DOHH2 (cell line): ENCODE measurements around the gene SFRP2.

Experiments used
- H3F3A ChIP-seq: fragments of 200-600 bp; sonication (generic), shearing (Covaris generic); 2 replicates; pipeline ENCODE4 v1.6.0; 2016; ENCODE audit warnings: antibody characterized with exemption, mild to moderate bottlenecking; ENCODE audit not compliant: control insufficient read depth, insufficient read depth
- H3K27ac ChIP-seq: fragments of 200-600 bp; sonication (generic); 2 replicates; pipeline ENCODE4 v1.5.1; 2014; ENCODE audit warnings: low read depth, mild to moderate bottlenecking, low read length, moderate library complexity
- H3K27me3 ChIP-seq: fragments of 200-600 bp; sonication (generic); 2 replicates; pipeline ENCODE4 v1.6.1; 2014; ENCODE audit warnings: mild to moderate bottlenecking, low read length, mixed read lengths; ENCODE audit not compliant: control insufficient read depth
- H3K36me3 ChIP-seq: fragments of 200-600 bp; sonication (generic); 2 replicates; pipeline ENCODE4 v1.6.1; 2014; ENCODE audit warnings: mild to moderate bottlenecking, low read length, moderate library complexity, mixed read lengths; ENCODE audit not compliant: control insufficient read depth
- H3K4me1 ChIP-seq: fragments of 200-600 bp; sonication (generic); 2 replicates; pipeline ENCODE4 v1.6.1; 2014; ENCODE audit warnings: mild to moderate bottlenecking, low read length, mixed read lengths; ENCODE audit not compliant: control insufficient read depth
- H3K4me2 ChIP-seq: fragments of 200-600 bp; sonication (generic); 2 replicates; pipeline ENCODE4 v1.6.0; 2014; ENCODE audit warnings: mild to moderate bottlenecking, low read length, moderate library complexity
- H3K4me3 ChIP-seq: fragments of 200-600 bp; sonication (generic); 2 replicates; pipeline ENCODE4 v1.5.1; 2014; ENCODE audit warnings: mild to moderate bottlenecking, low read length, mixed read lengths
- H3K79me2 ChIP-seq: fragments of 200-600 bp; sonication (generic); 2 replicates; pipeline ENCODE4 v1.6.1; 2014; ENCODE audit warnings: mild to moderate bottlenecking, low read length, mixed read lengths; ENCODE audit not compliant: control insufficient read depth
- H3K9me2 ChIP-seq: fragments of 200-600 bp; sonication (generic); replicated peaks from 2 replicates; pipeline ENCODE4 v1.6.1; 2014; ENCODE audit warnings: mild to moderate bottlenecking, low read length, mixed read lengths; ENCODE audit not compliant: control insufficient read depth
- H3K9me3 ChIP-seq: fragments of 200-600 bp; sonication (generic); 2 replicates; pipeline ENCODE4 v1.6.1; 2014; ENCODE audit warnings: antibody characterized with exemption, low read length, mixed read lengths; ENCODE audit not compliant: control insufficient read depth, insufficient read depth
- H4K20me1 ChIP-seq: fragments of 200-600 bp; sonication (generic); 2 replicates; pipeline ENCODE4 v1.6.0; 2014; ENCODE audit warnings: low read depth, mild to moderate bottlenecking, antibody characterized with exemption, low read length, moderate library complexity; ENCODE audit not compliant: control insufficient read depth, insufficient read depth
- CTCF ChIP-seq: fragments of 200-600 bp; sonication (generic); IDR thresholded peaks from one replicate; pipeline ENCODE4 v1.5.1; 2014; ENCODE audit warnings: antibody characterized with exemption, mild to moderate bottlenecking, low read depth, low read length; ENCODE audit not compliant: poor library complexity, severe bottlenecking
- EZH2phosphoT487 ChIP-seq: fragments of 200-600 bp; sonication (generic); IDR thresholded peaks from 2 replicates; pipeline ENCODE4 v1.6.1; 2017; ENCODE audit warnings: borderline replicate concordance, mild to moderate bottlenecking, antibody characterized with exemption, low read length, moderate library complexity, mixed read lengths

Gene SFRP2

GRCh38 chr4:153765894-153766293 is 23.0 kb downstream of the SFRP2 start:
- Histone ChIP-seq H3K36me3 (no peaks in the 10 kb centered on the region), H3K9me3 (no peaks in the 10 kb centered on the region), H3K4me1 (no peaks in the 10 kb centered on the region), H3K79me2 (no peaks in the 10 kb centered on the region), H3K9me2 (no peaks in the 10 kb centered on the region), H3K27me3 (no peaks in the 10 kb centered on the region), H3K27ac (no peak overlapping the region), H3K4me2 (no peak overlapping the region), H3F3A (no peaks in the 10 kb centered on the region), H3K4me3 (no peak overlapping the region), H4K20me1 (no peaks in the 10 kb centered on the region)
- no peak for TF ChIP-seq EZH2phosphoT487
- TF ChIP-seq CTCF: no peak

- Histone ChIP-seq H3K27ac (no peak overlapping the region), H4K20me1 (no peaks in the 10 kb centered on the region), H3K4me1 (no peaks in the 10 kb centered on the region), H3K27me3 (no peaks in the 10 kb centered on the region), H3K4me3 (no peak overlapping the region), H3K79me2 (no peaks in the 10 kb centered on the region), H3F3A (no peaks in the 10 kb centered on the region), H3K9me2 (no peaks in the 10 kb centered on the region), H3K4me2 (no peak overlapping the region), H3K36me3 (no peaks in the 10 kb centered on the region), H3K9me3 (no peaks in the 10 kb centered on the region)
- TF ChIP-seq EZH2phosphoT487 (no peak), CTCF (no peak)
These were observed 24.1 kb downstream of the SFRP2 start for GRCh38 chr4:153764601-153765368.

GRCh38 chr4:153763404-153763803 is 25.5 kb downstream of the SFRP2 start:
- Histone ChIP-seq H3K79me2 (no peaks in the 10 kb centered on the region), H3K4me2 (no peak overlapping the region), H4K20me1 (no peaks in the 10 kb centered on the region), H3K4me1 (no peaks in the 10 kb centered on the region), H3K9me3 (no peaks in the 10 kb centered on the region), H3K27me3 (no peaks in the 10 kb centered on the region), H3K27ac (no peak overlapping the region), H3K9me2 (no peaks in the 10 kb centered on the region), H3K4me3 (no peak overlapping the region), H3F3A (no peaks in the 10 kb centered on the region), H3K36me3 (no peaks in the 10 kb centered on the region)
- TF ChIP-seq CTCF (peak; percentile 54), EZH2phosphoT487 (no peak)
